SIG-M5 (cell line): ENCODE results near the gene ADAMTSL1.

Experiments
- DNase-seq: peaks from one replicate; lab custom pipeline; 2025; lab: John Stamatoyannopoulos, UW

ADAMTSL1 gene

DNA sequence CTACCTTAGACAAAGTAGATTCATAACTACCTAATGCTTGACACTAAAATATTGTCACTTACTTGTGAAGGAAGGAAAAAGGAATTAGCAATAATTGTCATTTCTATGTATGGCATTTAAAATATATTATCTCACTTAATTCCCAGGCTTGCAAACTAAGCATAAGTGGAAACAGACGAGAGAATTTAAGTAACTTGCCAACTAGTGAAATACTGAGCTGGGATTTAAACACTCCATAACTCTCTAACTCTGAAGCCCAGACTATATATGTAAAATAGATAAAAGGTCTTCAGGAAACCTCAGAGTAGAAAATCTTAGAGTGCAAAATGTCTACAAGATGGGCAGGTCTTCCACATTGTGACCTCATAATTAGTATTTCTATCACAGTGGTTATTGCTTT lies 301.3 kb downstream of the ADAMTSL1 start:
- DNase-seq = no peak

DNA sequence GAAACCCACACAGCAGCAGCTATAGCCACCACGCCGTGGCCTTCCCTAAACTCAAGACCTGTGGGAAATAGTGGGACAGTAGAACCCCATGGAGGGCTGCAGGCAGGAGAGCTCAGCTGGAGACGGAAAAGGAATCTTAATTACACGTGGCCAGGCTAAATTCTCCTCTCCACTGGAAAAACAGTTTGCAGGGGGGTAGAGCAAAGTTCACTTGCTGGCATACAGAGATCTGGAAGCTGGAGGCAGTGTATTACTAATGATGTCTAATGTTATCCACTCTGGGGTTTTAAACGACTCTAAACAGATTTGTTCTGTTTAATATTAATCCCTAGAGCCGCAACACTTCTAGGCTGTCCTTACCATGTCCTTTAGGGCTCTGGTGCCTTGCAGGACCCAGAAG lies 302.0 kb downstream of the ADAMTSL1 start:
- DNase-seq = no peak

DNA sequence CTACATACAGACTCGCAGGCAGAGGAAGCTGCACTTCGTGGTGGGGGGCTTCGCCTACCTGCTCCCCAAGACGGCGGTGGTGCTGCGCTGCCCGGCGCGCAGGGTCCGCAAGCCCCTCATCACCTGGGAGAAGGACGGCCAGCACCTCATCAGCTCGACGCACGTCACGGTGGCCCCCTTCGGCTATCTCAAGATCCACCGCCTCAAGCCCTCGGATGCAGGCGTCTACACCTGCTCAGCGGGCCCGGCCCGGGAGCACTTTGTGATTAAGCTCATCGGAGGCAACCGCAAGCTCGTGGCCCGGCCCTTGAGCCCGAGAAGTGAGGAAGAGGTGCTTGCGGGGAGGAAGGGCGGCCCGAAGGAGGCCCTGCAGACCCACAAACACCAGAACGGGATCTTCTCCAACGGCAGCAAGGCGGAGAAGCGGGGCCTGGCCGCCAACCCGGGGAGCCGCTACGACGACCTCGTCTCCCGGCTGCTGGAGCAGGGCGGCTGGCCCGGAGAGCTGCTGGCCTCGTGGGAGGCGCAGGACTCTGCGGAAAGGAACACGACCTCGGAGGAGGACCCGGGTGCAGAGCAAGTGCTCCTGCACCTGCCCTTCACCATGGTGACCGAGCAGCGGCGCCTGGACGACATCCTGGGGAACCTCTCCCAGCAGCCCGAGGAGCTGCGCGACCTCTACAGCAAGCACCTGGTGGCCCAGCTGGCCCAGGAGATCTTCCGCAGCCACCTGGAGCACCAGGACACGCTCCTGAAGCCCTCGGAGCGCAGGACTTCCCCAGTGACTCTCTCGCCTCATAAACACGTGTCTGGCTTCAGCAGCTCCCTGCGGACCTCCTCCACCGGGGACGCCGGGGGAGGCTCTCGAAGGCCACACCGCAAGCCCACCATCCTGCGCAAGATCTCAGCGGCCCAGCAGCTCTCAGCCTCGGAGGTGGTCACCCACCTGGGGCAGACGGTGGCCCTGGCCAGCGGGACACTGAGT lies 303.2 kb downstream of the ADAMTSL1 start:
- no peak for DNase-seq

DNA sequence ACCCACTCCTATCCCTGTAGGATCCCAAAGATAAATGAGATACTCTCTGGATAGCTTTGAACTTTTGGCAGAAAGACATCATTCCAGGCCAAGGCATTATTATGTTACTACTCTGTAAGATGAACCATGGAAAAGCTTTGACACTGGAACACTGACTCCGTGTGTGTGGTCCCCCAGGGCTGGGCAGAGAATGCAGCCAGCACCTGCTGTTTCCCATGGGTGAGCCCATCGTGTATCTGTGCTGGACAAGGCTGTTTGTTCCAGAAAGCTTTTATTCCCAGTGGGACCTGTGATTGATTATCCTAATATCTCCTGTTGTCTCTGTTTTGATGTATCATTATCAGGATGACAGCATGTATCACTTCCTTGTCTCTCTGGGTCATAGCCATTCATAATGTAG lies 304.2 kb downstream of the ADAMTSL1 start:
- DNase-seq = no peak

DNA sequence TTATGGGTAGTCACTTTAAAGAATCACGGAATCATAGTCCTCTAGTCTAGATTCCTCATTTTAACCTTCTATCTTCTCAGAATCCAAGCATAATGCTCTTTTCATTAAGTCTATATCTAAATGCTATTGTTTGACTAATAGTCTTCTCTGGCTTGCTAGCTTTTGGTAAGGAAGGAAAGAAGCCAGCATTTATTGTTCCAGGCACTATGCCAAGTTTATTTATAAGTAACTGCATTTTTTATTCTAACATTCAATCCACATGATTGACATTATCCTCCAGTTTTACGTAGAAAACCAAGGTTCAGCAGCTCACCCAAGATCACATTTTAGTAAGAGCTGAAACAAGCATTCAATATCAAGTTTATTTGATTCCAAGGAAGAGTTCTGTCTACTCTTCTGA lies 304.9 kb downstream of the ADAMTSL1 start:
- DNase-seq = no peak

DNA sequence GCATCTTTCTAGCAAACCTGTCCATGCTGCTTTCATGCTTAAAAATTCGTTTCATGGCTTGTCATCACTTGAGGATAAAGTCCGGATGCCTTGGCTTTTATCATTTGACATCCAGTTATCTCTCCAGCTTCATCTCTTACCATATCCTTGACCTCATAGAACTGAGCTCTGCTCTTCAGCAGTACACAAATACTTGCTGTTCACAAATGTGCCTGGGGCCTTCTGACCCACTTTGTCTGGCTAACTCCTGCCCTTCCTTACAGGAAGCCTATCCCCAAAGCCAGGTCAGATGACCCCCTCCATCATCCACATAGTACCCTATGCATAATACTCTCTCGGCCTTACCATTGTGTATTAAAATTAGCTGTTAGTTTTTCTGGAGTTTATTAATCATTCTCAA lies 310.0 kb downstream of the ADAMTSL1 start:
- DNase-seq = no peak

DNA sequence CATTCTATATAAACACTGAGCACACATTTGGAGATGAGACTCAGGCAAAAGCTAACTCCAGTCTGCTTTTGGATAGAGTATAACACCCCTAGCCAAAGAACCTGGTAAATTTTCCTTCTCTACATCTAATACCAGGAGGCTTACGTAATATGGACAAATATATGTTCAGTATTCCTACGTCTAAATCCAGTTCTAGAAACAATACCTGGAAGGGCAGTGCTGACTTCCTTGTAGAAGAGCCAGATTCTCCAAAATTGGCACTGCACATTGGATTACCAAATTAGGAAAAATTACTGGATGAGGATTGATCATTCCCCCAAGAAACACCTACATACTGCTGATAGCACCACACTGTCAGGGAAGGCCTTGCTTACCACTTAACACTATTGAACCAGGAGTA lies 311.7 kb downstream of the ADAMTSL1 start:
- DNase-seq = no peak

DNA sequence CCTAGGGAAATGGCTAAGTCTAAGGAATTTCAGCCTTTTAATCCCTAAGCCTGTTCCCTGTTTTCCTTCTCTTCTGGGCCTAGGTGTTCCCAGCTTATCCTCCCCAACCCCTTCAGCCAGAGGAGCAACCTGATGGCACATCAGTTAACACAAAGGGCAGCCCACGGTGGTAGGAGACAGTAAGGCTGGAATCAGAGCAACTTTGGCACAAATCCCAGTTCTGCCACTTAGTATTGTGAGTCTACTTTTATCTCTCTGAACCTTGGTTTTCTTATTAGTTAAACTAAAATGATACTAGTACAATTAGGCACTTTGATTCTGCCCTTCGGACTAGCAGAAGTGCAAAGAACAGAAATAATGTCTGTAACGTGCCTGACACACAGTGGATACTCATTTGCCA lies 312.2 kb downstream of the ADAMTSL1 start:
- no peak for DNase-seq

DNA sequence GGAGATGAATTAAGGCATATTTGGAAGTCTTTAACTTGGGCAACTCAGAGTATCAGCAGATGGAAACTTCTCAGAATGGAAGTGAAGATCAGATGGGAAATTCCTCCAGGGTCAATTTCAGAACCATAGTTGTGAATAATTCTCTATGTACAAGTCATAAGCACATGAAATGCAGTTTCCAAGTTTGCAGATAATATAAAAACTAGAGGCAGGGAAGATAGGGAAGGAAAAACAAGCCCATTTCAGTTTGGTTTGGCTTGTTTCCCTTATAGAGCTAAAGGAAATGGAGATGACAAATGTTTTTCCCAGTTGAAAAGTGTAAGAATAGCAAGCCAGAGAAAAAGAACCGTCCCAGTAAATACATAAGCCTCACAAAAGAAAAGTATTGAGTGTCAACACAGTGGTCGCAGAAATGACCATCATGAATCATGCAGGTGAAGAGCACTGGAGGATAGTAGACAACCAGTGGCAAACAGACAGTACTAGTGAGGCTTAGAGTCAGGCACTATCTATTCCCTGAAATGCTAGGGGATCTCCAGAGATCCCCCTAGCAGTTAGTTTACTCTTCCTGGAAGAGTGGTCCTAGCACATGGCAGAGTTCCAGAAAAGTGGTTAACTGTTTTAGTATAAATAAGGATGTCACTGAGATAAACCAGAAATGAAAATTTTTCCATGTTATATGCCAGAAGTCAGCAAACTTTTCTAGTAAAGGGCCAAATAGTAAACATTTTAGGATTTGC lies 313.1 kb downstream of the ADAMTSL1 start:
- no peak for DNase-seq

DNA sequence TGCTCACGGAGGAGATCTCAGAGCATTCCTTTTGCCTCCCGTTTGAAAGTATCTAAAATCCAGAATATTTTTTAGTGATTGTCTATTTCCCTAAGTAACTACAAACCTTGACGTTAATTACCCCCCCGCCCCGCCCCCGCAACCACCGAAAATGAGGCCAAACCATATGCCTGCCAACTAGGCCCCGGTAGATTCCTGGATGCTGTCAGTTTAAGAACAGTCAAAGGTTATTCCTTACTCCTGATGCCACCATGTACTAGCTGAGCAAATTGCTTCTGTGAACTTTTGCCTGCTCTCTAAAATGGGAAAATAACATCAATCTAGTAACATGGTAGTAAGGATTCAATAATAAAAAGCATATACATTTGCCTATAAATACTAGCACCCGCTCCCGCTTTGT lies 314.3 kb downstream of the ADAMTSL1 start:
- no peak for DNase-seq

DNA sequence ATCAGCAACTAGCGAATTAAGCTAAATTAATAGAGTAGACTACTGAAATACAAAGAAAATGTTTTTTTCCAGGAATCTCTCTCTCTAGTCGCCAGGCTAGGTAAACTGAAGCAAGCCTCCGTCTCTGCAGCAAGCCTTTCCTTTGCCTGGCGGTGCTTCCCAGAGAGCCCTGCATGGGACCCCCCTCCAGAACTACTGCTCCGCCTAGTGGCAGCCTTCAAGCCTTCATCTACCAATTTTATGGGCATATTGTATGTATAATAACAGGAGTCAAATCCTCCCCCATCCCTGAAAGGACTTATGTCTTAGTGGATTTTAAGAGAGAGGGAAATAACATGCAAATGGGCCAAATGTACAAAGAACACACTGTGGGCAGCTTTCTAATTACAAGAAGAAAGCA lies 317.1 kb downstream of the ADAMTSL1 start:
- DNase-seq = no peak

DNA sequence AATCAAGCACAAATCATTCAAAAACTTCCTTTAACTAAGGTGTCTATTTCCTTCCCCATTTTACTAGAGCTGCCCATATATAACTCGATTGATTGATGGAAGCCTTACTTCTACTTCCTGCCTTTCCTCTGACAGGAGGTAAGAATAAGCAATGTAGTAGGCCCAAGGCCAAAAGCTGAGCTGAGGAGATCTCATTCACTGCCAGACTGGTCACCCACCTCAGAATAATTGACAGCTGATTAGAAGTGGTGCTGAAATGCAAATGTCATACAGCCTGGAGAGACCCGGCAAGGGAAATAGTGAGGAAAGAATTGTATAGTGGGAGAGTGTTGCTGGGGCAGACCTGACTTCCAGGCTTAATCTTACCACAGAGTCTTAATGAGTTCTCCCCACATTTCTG lies 319.2 kb downstream of the ADAMTSL1 start:
- no peak for DNase-seq

DNA sequence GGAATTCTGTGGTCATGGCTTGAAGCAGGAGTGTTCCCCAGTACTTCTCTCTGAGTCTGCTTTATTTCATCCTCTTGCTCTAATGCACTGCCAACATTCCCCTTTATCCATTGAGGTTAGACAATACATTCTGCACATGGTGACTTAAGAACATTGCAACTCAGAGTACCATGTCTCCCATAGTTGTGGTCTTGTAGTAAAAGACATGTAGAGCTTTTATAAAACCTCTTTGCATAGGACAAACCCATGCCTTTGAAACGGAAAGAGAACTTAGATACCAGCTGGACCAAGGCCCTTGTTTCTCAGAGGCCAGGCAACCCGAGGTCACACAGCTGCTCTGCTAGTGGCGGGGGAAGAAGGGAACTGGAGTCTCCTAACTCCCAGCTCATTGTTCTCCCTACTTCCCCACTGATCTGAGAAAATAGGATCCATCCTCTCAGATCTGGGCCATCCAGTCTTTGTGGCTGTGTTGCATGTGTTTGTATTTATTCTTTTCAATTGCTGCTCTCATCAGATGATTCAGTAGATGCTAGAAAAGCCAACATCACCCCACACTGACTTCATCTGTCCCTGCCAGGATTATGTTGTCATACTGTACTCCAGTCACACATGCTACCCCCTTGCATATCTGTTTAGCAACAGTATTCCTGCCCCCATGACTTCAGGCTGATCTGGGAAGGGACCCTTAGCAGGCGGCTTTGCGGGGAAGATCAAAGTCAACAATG lies 322.2 kb downstream of the ADAMTSL1 start:
- no peak for DNase-seq

DNA sequence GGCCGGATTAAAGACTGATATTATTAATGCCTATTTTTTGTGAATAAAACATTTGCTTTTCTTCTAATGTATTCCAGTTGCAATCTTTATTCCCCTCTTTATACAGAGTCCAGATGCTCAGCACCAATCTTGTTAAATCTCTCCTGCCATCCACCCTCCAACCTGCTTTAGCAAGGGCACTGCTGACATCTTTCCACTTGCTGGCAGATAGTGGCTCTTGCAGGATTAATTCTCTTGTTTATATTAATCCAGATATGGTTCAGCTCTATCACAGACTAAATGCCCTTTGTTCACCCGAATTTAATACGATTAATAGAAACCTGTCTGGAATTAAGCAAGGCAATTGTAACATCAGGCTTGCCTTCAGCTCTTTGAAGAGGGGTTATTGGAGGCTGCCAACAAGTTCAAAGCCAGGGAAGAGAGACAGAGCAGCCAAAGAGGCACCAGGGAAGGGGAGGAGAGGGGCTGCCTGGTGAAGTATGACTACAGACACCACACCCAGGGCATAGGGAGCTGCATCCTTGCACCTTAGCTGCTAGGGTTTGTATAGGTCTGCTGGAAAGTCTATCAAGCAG lies 322.8 kb downstream of the ADAMTSL1 start:
- DNase-seq = no peak

DNA sequence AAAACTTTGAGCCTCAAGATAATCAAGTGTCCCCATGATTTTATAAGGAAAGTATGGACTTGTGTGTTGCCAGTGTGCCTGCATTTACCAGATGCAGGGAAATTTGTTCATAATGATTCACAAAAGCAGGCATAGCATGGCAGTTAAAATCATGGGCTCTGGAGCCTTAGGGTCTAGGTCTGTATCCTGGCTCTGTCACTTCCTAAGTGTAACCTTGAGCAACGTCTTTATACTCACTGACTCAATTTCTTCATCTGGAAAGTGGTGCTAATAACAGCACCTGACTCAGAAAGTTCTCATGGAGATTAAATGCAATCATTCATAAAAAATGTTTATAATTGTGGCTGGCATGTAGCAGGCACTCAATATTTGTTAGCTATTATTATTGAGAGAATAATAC lies 324.2 kb downstream of the ADAMTSL1 start:
- no peak for DNase-seq

DNA sequence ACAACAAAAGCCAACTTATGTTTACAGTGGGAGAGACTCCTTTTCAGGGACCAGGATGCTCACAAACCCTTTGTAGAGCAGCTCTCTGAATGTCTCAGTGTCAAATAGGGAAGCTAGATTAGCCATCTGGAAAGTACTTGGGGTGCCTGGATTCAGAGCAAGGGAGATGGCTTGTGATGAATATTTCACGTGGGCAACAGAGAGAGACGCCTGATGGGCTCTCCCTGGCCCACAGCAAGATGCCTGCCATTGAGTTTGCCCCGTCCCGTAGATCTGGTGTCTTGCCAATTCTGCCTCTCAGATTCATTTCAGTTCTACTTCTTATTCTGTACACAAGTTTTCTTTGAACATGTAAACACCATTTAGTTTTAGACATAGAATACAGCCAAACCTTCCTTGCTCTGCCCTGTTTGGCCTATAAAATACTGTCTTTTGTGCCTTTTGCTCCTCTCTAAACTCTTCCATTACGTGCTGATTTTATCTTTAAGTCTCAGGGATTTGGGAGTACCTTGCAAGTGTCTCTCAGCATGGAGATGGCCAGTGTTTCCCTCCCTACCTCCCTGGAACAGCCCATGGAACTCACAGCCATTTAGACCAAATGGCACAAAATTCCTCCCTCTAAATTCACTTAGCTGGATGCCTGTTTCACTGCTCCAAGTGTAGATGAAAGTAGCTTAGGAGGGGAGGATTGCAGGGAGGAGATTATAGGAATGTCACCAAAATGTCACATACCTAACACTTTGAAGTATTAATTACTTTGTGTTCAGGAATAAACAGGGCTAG lies 324.7 kb downstream of the ADAMTSL1 start:
- no peak for DNase-seq

DNA sequence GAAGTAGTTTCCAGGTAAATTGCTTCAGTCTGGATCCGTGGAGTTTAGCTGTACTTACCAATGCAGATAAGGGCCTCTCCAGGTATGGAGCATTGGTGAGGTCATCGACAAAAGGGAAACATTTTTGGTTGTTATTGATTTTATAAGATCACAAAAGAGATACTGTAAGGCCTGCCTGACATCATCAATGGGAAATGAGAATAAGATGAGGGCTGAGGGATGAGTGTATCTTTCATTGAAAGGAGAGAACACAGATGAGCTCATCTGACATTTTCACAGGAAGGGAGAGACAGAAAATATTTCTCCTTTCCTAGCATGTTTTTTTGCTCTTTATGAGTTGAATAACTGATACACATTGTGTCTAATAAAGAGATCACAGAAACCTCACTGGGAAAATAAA lies 325.5 kb downstream of the ADAMTSL1 start:
- DNase-seq = no peak

DNA sequence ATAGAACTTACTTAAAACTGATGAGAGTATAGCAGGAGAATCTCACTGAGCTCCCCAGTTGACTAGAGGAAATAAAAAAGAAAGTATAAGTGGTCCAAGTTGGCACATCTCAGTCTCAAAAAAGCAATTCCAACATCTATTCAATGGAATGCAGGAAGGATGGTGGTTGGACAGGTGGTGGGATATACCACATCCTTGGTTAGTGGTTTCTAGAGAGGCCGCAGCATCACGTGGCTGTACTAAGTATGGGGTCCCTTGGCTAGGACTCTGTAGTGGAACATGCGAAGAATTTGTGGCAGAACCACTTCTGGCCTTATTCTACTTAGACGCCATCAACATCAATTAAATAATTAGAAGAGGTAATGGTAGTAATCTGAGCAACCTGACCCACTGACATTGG lies 326.6 kb downstream of the ADAMTSL1 start:
- DNase-seq = no peak

DNA sequence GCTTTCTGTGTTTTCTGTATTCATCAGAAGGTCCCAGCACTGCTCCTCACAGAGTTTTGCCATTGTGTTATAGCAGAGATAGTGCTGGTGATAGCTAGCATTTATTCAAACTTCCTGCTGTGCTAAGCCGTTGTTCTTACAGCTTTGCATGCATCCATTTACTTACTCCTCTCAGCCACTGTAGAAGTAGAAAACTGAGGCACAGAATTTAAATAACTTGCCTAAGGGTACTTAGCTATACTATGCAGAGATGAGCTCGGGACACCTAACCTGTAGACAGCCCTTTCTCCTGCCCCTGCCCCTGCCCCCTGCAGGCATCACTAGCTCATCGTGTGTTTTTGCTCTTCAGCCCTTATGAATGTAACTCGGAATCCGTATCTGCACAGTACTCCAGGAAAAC lies 331.4 kb downstream of the ADAMTSL1 start:
- DNase-seq = no peak

DNA sequence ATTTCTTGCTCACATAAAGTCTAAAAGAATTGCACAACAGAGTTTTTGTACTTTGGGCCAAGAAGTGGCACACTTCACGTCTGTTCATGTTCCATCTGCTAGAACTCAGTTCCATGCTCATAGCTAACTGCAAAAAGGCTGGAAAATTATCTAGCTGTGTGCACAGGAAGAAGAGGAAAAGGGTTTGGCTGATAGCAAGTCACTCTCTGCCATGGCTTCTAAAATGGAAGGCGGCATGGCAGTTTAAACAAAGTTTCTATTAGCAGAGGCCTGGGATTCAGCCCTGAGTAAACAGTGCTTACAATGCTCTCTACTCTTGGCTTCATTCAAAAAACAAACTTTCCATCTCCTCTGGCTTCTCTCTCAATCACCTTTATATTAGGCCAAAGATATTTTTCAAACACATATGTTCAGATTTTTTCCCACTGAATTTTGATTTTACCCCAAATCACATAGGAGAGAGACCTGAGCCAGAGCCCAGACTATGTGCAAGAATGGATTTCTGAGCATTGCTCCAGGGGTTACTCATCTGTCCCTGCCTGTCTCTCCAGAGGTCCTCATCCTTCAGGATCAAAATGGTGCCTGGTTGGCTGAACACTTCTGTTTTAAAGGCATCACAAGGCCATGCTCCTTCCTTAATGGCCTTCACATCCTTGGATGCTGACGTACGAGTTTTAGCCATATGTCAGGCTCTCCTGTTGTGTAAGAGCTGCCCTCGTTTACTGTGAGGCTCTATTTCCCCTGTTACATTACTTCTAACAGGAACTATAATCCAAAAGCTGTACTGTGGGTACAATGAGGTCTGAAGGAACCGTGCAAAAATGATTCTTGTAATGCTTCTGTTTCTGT lies 332.5 kb downstream of the ADAMTSL1 start:
- DNase-seq = no peak

DNA sequence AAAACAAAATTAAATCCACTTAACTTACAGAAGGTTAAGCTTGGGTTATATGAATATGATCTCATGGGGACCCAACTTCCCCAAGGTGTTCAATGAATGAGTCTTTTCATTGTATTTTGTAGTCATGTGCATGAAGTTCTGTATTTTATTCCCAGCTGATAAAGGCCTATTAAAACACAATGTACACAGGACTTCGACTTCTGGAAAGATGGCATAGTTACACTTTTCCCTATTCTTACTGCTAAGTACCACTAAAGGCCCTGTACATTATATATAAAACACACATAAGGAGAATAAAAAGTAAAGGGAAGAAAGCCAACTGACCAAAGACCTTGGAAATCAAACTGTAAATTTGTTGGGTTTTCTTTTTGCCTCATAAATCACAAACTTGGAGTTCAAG lies 336.6 kb downstream of the ADAMTSL1 start:
- DNase-seq = no peak
